GM18519 (cell line): ENCODE results near the gene RGL3.
"Not testable (repeated sequence)": the region's sequence is repeated elsewhere in the genome, so short reads cannot be mapped to it uniquely, and the experiment has no call there.

ENCODE experiments used
- ATAC-seq: cut with Tn5 transposase; IDR thresholded peaks from one replicate; pipeline ENCODE4 v1.9.1; 2021; ENCODE audit warnings: mild to moderate bottlenecking, moderate library complexity; ENCODE audit not compliant: unreplicated experiment, low FRiP score

RGL3 gene

GRCh38 chr19:11422163-11423065 is 3.3 kb upstream of the RGL3 start:
- no peak for ATAC-seq

- no peak for ATAC-seq
Measured at GRCh38 chr19:11421371-11422098, 2.4 kb upstream of the RGL3 start.

- no peak for ATAC-seq
Measured at GRCh38 chr19:11420429-11421370, 1.6 kb upstream of the RGL3 start.

- no peak for ATAC-seq
Measured at GRCh38 chr19:11418094-11418548, 993 bp downstream of the RGL3 start.

GRCh38 chr19:11416346-11417052 is 2.6 kb downstream of the RGL3 start:
- ATAC-seq, result no peak

- ATAC-seq, result no peak
Measured at GRCh38 chr19:11414544-11414943, 4.6 kb downstream of the RGL3 start.

GRCh38 chr19:11410682-11411081 is 8.4 kb downstream of the RGL3 start:
- no peak for ATAC-seq

GRCh38 chr19:11408591-11408990 is 10.5 kb downstream of the RGL3 start:
- ATAC-seq, result no peak

- not testable (repeated sequence) for ATAC-seq
Measured at GRCh38 chr19:11406703-11407236, 12.3 kb downstream of the RGL3 start.

- no peak for ATAC-seq
Measured at GRCh38 chr19:11405846-11406643, 13.1 kb downstream of the RGL3 start.

GRCh38 chr19:11404588-11405222 is 14.4 kb downstream of the RGL3 start:
- ATAC-seq, result no peak

- ATAC-seq, result no peak
Measured at GRCh38 chr19:11401808-11402543, 17.1 kb downstream of the RGL3 start.

- no peak for ATAC-seq
Measured at GRCh38 chr19:11400798-11401197, 18.3 kb downstream of the RGL3 start.

- no peak for ATAC-seq
Measured at GRCh38 chr19:11399667-11400066, 19.4 kb downstream of the RGL3 start.

- ATAC-seq, result no peak
Measured at GRCh38 chr19:11397089-11397610, 22.0 kb downstream of the RGL3 start.

- no peak for ATAC-seq
Measured at GRCh38 chr19:11390933-11391680, 28.0 kb downstream of the RGL3 start.

- no peak for ATAC-seq
Measured at GRCh38 chr19:11390359-11390758, 28.8 kb downstream of the RGL3 start.
